22Rv1 (cell line): ENCODE data around the gene BSG.

Source experiments
- H3K27ac ChIP-seq: fragments of 450-650 bp; 2 replicates; pipeline ENCODE4 v1.5.1; 2017
- ZFX ChIP-seq: fragments of 450-650 bp; IDR thresholded peaks from 2 replicates; pipeline ENCODE4 v1.6.1; 2017; ENCODE audit warnings: antibody characterized with exemption, borderline replicate concordance
- TF ChIP-seq, protein P1 (sequence below): fragments of 450-650 bp; IDR thresholded peaks from 2 replicates; pipeline ENCODE4 v1.5.1; 2017; ENCODE audit warnings: mild to moderate bottlenecking

Gene BSG

DNA sequence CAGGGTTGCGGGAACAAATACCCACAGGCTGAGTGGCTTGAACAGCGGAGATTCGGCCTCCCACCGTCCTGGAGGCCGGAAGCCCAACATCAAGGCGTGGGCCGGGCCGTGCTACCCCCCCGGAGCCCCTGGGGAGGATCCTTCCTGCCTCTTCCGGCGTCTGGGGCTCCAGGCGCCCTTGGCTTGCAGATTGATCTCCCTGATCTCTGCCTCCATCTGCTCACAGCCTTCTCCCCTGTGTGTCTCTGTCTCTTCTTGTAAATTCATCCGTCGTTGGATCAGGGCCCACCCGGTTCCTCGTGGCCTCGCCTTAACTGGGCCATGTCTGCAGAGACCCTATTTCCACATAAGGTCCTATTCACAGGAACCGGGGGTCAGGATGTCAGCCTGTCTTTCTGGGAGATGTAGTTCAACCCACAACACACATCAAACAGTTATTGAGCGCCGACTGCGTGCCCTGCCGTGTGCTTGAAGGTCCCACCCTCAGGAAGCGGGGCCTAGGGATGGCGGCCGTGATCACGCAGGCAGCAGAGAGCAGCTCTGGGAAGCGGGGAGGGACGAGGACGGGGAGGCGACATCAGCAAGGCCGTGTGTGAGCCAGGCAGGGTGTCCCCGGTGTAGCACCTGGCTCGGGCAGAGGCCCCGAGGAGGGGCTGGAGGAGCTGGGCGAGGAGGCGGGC, 38.5 kb downstream of the BSG start:
- H3K27ac ChIP-seq, result no peak overlapping the region
- TF ChIP-seq ZFX, result no peak
- TF ChIP-seq, protein P1, sequence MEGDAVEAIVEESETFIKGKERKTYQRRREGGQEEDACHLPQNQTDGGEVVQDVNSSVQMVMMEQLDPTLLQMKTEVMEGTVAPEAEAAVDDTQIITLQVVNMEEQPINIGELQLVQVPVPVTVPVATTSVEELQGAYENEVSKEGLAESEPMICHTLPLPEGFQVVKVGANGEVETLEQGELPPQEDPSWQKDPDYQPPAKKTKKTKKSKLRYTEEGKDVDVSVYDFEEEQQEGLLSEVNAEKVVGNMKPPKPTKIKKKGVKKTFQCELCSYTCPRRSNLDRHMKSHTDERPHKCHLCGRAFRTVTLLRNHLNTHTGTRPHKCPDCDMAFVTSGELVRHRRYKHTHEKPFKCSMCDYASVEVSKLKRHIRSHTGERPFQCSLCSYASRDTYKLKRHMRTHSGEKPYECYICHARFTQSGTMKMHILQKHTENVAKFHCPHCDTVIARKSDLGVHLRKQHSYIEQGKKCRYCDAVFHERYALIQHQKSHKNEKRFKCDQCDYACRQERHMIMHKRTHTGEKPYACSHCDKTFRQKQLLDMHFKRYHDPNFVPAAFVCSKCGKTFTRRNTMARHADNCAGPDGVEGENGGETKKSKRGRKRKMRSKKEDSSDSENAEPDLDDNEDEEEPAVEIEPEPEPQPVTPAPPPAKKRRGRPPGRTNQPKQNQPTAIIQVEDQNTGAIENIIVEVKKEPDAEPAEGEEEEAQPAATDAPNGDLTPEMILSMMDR, result no peak

DNA sequence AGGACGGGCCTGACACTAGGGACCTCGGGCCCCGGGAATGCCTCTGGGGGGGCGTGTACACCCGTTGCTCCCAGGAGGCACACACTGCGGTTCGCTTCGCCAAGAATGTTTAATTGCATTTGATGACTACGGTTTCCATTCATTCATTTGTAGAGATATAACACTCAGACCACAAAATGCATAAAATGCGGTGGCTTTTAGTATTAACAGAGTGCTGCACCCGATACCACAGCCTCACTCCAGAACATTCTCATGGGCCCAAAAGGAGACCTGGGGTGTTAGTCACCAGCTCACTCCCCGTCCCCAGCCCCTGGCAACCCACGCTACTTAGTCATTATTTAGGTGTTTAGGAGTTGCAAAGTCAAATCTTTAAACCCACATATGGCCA, 39.1 kb downstream of the BSG start:
- H3K27ac ChIP-seq, result no peak overlapping the region
- no peak for TF ChIP-seq ZFX
- TF ChIP-seq, protein P1, result no peak

DNA sequence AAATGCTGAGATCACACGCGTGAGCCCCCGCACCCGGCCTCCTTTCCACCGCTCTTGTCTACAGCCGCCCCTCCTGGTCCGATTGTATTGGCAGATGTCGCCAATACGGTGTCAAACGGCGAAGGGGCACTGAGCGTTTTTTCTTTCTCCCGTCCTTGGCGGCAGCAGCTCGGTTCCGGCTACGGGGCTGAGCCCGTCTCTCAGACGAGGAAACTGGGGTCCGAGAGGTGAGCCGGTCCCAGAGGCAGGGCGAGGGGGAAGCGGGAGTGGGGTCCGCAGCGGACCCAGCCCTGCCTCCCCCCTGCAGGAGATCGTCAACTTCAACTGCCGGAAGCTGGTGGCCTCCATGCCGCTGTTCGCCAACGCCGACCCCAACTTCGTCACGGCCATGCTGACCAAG, 40.5 kb downstream of the BSG start:
- no peak overlapping the region for H3K27ac ChIP-seq
- TF ChIP-seq, protein P1, result no peak
- no peak for TF ChIP-seq ZFX

DNA sequence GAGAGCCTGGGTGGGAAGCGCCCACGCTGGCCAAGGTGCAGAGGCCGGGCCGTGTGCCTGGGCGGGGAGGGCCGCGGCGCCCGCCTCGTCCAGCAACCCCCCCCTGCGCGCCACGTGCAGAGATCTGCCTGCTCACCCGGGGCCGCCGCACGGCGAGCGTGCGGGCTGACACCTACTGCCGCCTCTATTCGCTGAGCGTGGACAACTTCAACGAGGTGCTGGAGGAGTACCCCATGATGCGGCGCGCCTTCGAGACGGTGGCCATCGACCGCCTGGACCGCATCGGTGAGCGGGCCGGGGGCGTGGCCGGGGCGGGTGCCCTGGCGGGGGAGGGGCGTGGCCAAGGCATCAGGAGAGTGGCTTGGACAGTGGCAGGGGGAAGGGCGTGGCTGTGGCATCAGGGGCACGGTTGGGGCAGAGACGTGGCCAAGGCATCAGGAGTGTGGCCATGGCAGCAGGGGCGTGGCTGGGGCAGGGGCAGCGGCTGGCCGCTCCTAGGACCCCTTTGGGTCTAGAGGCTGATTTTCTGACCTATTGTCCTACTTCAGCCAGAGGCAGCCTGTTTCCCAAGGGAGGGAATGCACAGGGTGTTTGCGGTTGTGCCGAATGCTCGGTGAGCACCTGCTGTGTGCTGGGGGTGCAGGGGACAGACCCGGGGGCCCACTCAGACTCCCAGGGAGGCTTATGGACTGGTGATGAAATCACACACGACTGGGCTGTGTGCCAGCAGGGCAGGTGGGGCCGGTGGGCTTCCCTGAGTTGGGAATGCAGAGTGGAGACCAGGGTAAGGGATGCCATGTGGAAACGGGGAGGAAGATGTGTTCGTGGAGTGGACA, 41.6 kb downstream of the BSG start:
- H3K27ac ChIP-seq, result no peak overlapping the region
- no peak for TF ChIP-seq ZFX
- TF ChIP-seq, protein P1, result no peak

DNA sequence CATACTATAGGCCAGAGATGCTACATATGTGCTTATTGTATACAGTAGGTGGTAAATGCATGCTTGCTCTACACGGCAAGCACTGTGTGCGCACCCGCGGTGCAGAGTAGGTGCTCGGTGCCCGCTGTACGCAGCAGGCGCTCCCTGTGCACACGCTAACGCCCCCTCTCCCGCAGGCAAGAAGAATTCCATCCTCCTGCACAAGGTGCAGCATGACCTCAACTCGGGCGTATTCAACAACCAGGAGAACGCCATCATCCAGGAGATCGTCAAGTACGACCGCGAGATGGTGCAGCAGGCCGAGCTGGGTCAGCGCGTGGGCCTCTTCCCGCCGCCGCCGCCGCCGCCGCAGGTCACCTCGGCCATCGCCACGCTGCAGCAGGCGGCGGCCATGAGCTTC, 43.2 kb downstream of the BSG start:
- no peak overlapping the region for H3K27ac ChIP-seq
- TF ChIP-seq, protein P1, result no peak
- TF ChIP-seq ZFX, result no peak

DNA sequence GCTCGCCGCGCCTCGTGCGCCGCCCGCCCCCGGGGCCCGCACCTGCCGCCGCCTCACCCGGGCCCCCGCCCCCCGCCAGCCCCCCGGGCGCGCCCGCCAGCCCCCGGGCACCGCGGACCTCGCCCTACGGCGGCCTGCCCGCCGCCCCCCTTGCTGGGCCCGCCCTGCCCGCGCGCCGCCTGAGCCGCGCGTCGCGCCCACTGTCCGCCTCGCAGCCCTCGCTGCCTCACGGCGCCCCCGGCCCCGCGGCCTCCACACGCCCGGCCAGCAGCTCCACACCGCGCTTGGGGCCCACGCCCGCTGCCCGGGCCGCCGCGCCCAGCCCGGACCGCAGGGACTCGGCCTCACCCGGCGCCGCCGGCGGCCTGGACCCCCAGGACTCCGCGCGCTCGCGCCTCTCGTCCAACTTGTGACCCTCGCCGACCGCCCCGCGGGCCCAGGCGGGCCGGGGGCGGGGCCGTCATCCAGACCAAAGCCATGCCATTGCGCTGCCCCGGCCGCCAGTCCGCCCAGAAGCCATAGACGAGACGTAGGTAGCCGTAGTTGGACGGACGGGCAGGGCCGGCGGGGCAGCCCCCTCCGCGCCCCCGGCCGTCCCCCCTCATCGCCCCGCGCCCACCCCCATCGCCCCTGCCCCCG, 43.8 kb downstream of the BSG start:
- TF ChIP-seq ZFX, result no peak
- TF ChIP-seq, protein P1, result no peak

More for the DNA sequence above, 43.8 kb downstream of the BSG start:
- H3K27ac ChIP-seq, result no peak overlapping the region
